MM.1S (cell line): ENCODE results near the gene RPS6KA2.

Source experiments
- EZH2 ChIP-seq: fragments of 300-600 bp; sonication (generic); optimal IDR thresholded peaks from 2 replicates; pipeline ENCODE3; 2017; ENCODE audit warnings: low read depth, mild to moderate bottlenecking, antibody characterized with exemption, low read length, mixed read lengths
- EZH2phosphoT487 ChIP-seq: fragments of 300-600 bp; sonication (generic); IDR thresholded peaks from 2 replicates; pipeline ENCODE4 v1.6.1; 2018; ENCODE audit warnings: antibody characterized with exemption, low read length
- TF ChIP-seq, protein P1 (sequence below): fragments of 300-600 bp; sonication (generic); IDR thresholded peaks from 2 replicates; pipeline ENCODE4 v1.5.1; 2016; ENCODE audit warnings: antibody characterized with exemption, low read length, mixed read lengths

DNA sequence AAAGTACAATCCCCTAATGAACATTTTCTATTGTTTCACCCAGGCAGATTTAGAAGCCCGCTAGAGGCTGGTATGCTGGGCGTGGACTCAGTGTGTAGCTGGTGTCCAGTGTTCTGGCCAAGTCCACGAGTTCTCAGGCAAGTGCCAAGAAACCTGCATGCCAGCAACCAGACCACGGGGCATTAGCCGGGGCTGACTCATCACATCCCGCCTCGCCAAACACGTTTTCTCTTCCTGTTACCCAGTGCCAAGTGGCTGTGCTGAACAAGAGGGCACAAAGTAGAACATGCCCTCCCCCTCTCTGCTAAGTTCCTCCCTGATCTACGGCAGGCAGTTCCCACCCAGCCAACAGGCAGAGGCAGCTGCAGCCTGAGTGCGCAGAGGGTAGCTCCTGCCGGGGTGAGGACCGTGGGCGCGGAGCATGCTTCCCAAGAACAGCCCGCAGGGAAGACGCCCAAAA, 70.2 kb downstream of the RPS6KA2 start:
- TF ChIP-seq, protein P1, sequence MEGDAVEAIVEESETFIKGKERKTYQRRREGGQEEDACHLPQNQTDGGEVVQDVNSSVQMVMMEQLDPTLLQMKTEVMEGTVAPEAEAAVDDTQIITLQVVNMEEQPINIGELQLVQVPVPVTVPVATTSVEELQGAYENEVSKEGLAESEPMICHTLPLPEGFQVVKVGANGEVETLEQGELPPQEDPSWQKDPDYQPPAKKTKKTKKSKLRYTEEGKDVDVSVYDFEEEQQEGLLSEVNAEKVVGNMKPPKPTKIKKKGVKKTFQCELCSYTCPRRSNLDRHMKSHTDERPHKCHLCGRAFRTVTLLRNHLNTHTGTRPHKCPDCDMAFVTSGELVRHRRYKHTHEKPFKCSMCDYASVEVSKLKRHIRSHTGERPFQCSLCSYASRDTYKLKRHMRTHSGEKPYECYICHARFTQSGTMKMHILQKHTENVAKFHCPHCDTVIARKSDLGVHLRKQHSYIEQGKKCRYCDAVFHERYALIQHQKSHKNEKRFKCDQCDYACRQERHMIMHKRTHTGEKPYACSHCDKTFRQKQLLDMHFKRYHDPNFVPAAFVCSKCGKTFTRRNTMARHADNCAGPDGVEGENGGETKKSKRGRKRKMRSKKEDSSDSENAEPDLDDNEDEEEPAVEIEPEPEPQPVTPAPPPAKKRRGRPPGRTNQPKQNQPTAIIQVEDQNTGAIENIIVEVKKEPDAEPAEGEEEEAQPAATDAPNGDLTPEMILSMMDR, result no peak
- no peak for TF ChIP-seq EZH2phosphoT487
- TF ChIP-seq EZH2, result no peak
